GM21526 (cell line): ENCODE measurements around the gene TRIM38.
A peak's percentile ranks its signal among the peaks of the same experiment; 100 is the strongest.

Experiments used
- ATAC-seq: cut with Tn5 transposase; IDR thresholded peaks from one replicate; pipeline ENCODE4 v1.9.1; 2021; ENCODE audit warnings: moderate library complexity; ENCODE audit not compliant: unreplicated experiment, low FRiP score

Gene TRIM38

GRCh38 chr6:26025047-26025893 lies 62.7 kb downstream of the TRIM38 start:
- ATAC-seq = no peak

- ATAC-seq = peak; percentile 41
Measured at GRCh38 chr6:26025894-26026832, 63.6 kb downstream of the TRIM38 start.

DNA sequence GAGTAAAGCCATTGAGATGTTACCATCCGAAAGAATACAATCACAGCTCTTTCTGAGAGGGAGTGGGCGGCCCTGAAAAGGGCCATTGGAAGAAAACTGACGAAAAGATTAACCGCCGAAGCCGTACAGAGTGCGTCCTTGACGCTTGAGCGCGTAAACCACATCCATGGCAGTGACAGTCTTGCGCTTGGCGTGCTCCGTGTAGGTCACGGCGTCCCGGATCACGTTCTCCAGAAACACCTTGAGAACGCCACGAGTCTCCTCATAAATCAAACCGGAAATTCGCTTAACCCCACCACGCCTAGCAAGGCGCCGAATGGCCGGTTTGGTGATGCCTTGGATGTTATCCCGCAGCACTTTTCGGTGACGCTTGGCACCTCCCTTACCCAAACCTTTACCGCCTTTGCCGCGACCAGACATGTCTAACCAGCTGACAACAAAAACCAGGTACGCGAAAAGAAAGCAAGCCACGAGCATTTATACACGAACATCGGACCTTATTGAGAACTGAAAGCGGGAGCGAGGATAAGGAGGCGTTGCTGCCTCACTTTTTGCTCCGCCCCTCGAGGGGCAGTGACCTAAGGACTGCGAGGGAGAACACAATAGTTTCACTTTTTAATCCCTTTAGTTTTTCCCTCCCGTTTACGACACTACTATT lies 64.4 kb downstream of the TRIM38 start:
- peak; percentile 37 for ATAC-seq

GRCh38 chr6:26027491-26028211 lies 65.0 kb downstream of the TRIM38 start:
- no peak for ATAC-seq

DNA sequence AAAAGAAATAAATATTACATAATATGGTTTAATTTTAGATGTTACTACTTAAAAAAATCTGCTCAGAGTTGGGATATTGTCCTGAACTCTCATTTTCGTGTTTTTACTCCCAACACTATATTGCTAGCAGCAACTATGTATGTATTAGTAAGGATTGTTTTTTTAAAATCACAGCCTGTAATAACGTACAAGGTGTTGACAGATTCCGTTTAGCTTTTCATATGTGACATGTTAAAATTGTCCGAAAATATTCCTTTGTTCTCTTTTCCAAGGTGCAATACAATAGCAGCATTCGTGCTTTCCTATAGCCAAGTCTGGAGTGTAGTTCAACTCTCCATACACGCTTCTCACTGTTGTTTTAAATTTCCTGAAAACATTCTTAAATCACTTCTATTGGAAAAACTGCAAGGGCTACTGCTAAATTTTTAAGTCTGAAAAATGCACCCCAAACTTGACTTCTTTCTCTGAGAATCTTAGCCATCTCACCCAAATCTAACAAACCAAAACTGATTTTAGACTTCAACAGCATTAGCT lies 65.7 kb downstream of the TRIM38 start:
- no peak for ATAC-seq

GRCh38 chr6:26028746-26029569 lies 66.4 kb downstream of the TRIM38 start:
- ATAC-seq = no peak

DNA sequence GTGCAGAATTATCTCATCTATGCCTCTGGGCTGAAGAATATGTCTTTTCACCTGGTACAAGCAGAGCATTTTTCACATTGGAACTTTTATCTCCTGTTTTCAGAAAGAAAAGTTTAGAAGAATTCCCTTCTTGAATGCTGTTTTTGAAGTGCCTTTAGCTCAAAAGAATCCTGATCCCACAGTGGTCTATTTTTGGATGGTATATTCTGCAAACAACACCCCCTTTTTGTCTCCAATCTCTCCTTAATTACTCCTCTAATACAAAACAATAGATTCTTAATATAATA lies 66.9 kb downstream of the TRIM38 start:
- no peak for ATAC-seq

GRCh38 chr6:26029857-26030653 lies 67.5 kb downstream of the TRIM38 start:
- no peak for ATAC-seq

- no peak for ATAC-seq
Measured at GRCh38 chr6:26030716-26031115, 68.1 kb downstream of the TRIM38 start.

DNA sequence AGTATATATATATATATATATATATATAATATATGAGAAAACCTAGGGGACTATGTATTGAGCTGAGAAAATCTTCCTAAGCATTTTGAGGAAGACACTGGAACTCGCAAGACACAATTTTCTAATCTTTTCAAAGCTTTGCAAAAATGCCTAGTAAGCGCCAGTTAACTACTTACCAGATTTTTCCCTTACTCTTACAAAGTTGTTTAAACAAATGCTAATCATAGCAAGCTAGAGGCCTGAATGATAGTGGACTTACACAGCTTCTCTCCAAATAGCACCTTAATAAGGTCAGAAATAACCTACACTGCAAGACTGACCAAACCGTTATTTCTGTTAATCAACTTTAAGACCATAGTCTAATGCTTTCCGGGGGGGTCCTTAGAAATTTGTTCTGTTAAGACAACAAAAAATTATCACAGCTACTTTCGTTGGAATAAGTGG lies 68.6 kb downstream of the TRIM38 start:
- no peak for ATAC-seq

- peak; percentile 56 for ATAC-seq
Measured at GRCh38 chr6:26031595-26032339, 69.2 kb downstream of the TRIM38 start.

DNA sequence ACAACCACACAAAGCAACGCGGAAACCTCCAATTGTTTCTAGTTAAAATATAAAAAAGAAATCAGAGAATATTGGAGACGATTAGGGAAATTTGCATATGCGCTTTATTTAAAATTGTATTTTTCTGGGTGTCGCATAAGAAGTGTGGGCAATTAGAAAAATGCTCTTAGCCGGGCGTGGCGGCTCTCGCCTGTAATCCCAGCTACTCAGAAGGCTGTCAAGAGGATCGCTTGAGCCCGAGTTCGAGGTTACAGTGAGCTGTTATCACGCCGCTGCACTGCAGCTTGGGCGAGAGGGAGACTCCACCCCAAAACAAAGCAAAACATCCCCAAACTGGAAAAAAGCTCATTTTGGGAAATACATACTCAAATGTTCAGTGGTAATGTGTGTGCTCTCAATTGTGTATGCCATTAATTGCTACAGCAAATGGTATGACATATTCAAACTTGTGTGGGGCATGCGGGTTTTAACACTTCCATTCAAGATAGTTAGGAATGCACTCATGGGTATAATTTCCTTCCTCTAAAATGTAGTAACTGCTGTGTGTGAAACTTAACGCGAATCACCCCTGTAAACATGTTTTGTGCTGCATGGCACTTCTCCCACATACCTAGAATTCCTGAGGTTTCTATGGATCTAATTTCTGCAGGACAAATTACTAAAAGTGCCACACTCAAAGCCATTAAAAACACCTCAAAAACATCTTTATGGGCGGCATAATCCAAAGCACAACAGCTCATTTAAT lies 69.9 kb downstream of the TRIM38 start:
- ATAC-seq = no peak

- peak; percentile 45 for ATAC-seq
Measured at GRCh38 chr6:26033085-26033940, 70.7 kb downstream of the TRIM38 start.

- ATAC-seq = no peak
Measured at GRCh38 chr6:26033941-26034354, 71.3 kb downstream of the TRIM38 start.

DNA sequence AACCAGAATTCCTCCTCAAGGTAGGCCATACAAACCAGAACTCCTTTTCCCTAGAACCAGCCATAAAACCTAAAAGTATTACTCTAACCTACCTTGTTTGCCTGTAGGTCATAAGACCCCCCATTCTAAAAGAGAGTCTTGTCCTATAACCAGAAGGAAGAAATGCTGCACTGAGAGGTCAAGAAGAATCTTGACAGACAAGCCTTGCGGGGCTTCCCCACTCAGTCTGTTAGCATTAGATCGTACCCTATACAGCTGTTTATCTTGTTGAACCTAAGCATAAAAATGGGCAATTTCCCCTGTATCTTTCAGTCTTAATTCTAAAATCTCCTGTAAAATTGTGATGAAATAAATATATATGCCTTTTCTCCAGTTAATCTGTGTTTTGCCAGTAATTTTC lies 72.3 kb downstream of the TRIM38 start:
- no peak for ATAC-seq
